Sigmoid colon (tissue), 7 donors: ENCODE data around the gene SLC28A1. TPM values are rescaled to one million over a fixed set of nuclear protein-coding genes. Genes with fewer than 3 reads are reported as not detected.
"Not testable (repeated sequence)": the region's sequence is repeated elsewhere in the genome, so short reads cannot be mapped to it uniquely, and the experiment has no call there.

Experiments used
- DNase-seq: peaks from one replicate; pipeline ENCODE4 v3.0.0-alpha.2; 2019
- H3K27ac ChIP-seq, 4 donors: fragments of 200-600 bp; sonication (generic); one replicate each; pipeline ENCODE4 v1.5.1; 2016 to 2019; ENCODE audit warnings: mild to moderate bottlenecking in 1 of 4
- H3K27me3 ChIP-seq, 3 donors: fragments of 200-600 bp; sonication (generic); one replicate each; pipeline ENCODE4 v1.5.1; 2019; ENCODE audit warnings: mild to moderate bottlenecking in 1 of 3
- H3K36me3 ChIP-seq, 4 donors: fragments of 200-600 bp; sonication (generic); one replicate each; pipeline ENCODE4 v1.5.1; 2016 to 2019
- H3K4me1 ChIP-seq, 4 donors: fragments of 200-600 bp; sonication (generic); one replicate each; pipeline ENCODE4 v1.5.1; 2017 to 2019
- H3K4me3 ChIP-seq, 4 donors: fragments of 200-600 bp; sonication (generic); one replicate each; pipeline ENCODE4 v1.5.1; 2017 to 2019; ENCODE audit warnings: mild to moderate bottlenecking in 2 of 4, moderate library complexity in 1 of 4
- H3K9me3 ChIP-seq, 4 donors: fragments of 200-600 bp in 3 of 4; sonication (generic) in 3 of 4; one replicate each; pipeline versions ENCODE4 v1.5.1 to v1.6.1; 2013 to 2019
- CTCF ChIP-seq, 4 experiments: fragments of 450-650 bp in 3 of 4; fragments of 200-600 bp in 1 of 4; IDR thresholded peaks; one replicate each; pipeline ENCODE4 v1.5.1; 2016 to 2019; ENCODE audit warnings: antibody characterized with exemption in 4 of 4, mild to moderate bottlenecking in 3 of 4, moderate library complexity in 2 of 4
- EP300 ChIP-seq, 4 donors: sonication (generic); formaldehyde crosslinking; IDR thresholded peaks; one replicate each; pipeline ENCODE4 v1.6.1; 2017; ENCODE audit warnings: antibody characterized with exemption in 4 of 4
- POLR2A ChIP-seq, 2 donors: fragments of 450-650 bp; IDR thresholded peaks; one replicate each; pipeline ENCODE4 v1.6.1; 2016; ENCODE audit warnings: antibody characterized with exemption in 2 of 2, mild to moderate bottlenecking in 2 of 2, moderate library complexity in 2 of 2
- POLR2AphosphoS5 ChIP-seq, 4 donors: sonication (generic); formaldehyde crosslinking; IDR thresholded peaks; one replicate each; pipeline ENCODE4 v1.6.1; 2017; ENCODE audit warnings: antibody characterized with exemption in 4 of 4
- WGBS, 2 donors: extraction: QIAGEN DNeasy Blood & Tissue Kit; methylation state at CpG; one replicate each; pipeline ENCODE4 v1.1.7; 2013; 5-methylcytosine and 5-hydroxymethylcytosine counted together
- intact Hi-C: fragments of 100-400 bp; cut with DNase I; formaldehyde crosslinking; loops from one replicate; pipeline ENCODE4 v1.15.1; 2023
- polyA plus RNA-seq, 3 donors: library from polyadenylated mRNA; stranded (reverse); fragments of 200-250 nt; gene quantifications; one replicate each; pipeline ENCODE4 v1.2.3, GENCODE V29; 2013
- total RNA-seq, 4 donors: library from RNA; depleted of rRNA; stranded (reverse); fragments of >200 nt; gene quantifications; one replicate each; pipeline ENCODE4 v1.1.0, GENCODE V29; 2016
- donor health status: healthy with polysubstance abuse.
- donor health status: Bipolar disorder and iron deficiency.
- donor health status: healthy.

Gene SLC28A1
- total and polyA plus RNA-seq, 7 donors: not detected

- Histone ChIP-seq H3K9me3 (no peaks in the 10 kb centered on the region), H3K27me3 (no peaks in the 10 kb centered on the region), H3K27ac (peak overlapping the region in 1 of 4 donors; percentile 98), H3K36me3 (no peaks in the 10 kb centered on the region), H3K4me1 (peaks cover 8 to 53% (median 36%) of the 10 kb centered on the region in 4 donors), H3K4me3 (peak overlapping the region; percentile 9 to 92 (median 76))
- intact Hi-C loops: loop anchor here (1.0 to 2.0 kb wide), 2 partner anchors 15 to 61 kb away; no protein-coding TSS in a partner anchor
- no peak for DNase-seq
- WGBS, 2 donors: 23 to 76% methylated on average over 2 of the region's 2 CpGs
- TF ChIP-seq POLR2AphosphoS5 (IDR thresholded peaks at IDR 0.05): no peak
- TF ChIP-seq EP300 (IDR thresholded peaks at IDR 0.05): no peak
- TF ChIP-seq POLR2A (IDR thresholded peaks at IDR 0.05): no peak
- no peak for TF ChIP-seq CTCF (IDR thresholded peaks at IDR 0.05)
These were observed 99.2 kb downstream of the SLC28A1 start for GRCh38 chr15:84983711-84984110.

GRCh38 chr15:84985158-84985557 lies 100.7 kb downstream of the SLC28A1 start:
- H3K4me3 ChIP-seq: no peak overlapping the region
- H3K27ac ChIP-seq: peak overlapping the region in 1 of 4 donors; percentile 12
- H3K27me3 ChIP-seq: no peaks in the 10 kb centered on the region
- no peak for DNase-seq
- WGBS, 2 donors: 24 to 58% methylated on average over 2 of the region's 2 CpGs
- no peaks in the 10 kb centered on the region for H3K9me3 ChIP-seq
- H3K36me3 ChIP-seq: no peaks in the 10 kb centered on the region
- TF ChIP-seq POLR2AphosphoS5 (IDR thresholded peaks at IDR 0.05) (no peak), POLR2A (IDR thresholded peaks at IDR 0.05) (no peak), CTCF (IDR thresholded peaks at IDR 0.05) (no peak), EP300 (IDR thresholded peaks at IDR 0.05) (no peak)
- H3K4me1 ChIP-seq: peaks cover 5 to 56% (median 35%) of the 10 kb centered on the region in 4 donors
- intact Hi-C loops: loop anchor here (2.0 kb wide), 1 partner anchor 14 kb away; no protein-coding TSS in a partner anchor

- 95 to 96% methylated on average over 9 of the region's 9 CpGs for WGBS, 2 donors
- intact Hi-C loops, H3K9me3 ChIP-seq, H3K4me3 ChIP-seq, H3K36me3 ChIP-seq, DNase-seq, H3K27ac ChIP-seq, H3K27me3 ChIP-seq: not testable (repeated sequence)
- peaks cover 0 to 72% (median 43%) of the 10 kb centered on the region in 4 donors for H3K4me1 ChIP-seq
These were observed 102.9 kb downstream of the SLC28A1 start for GRCh38 chr15:84987351-84987750.

- intact Hi-C loops: no loop called here
- Histone ChIP-seq H3K4me1 (peaks cover 0 to 69% (median 41%) of the 10 kb centered on the region in 4 donors), H3K27ac (no peak overlapping the region), H3K9me3 (no peaks in the 10 kb centered on the region), H3K27me3 (no peaks in the 10 kb centered on the region), H3K36me3 (no peaks in the 10 kb centered on the region), H3K4me3 (no peak overlapping the region)
- DNase-seq: no peak
- WGBS, 2 donors: 69 to 92% methylated on average over 3 of the region's 3 CpGs
- TF ChIP-seq CTCF (IDR thresholded peaks at IDR 0.05) (no peak), POLR2AphosphoS5 (IDR thresholded peaks at IDR 0.05) (no peak), EP300 (IDR thresholded peaks at IDR 0.05) (no peak), POLR2A (IDR thresholded peaks at IDR 0.05) (no peak)
These were observed 103.6 kb downstream of the SLC28A1 start for GRCh38 chr15:84987949-84988624.

- no peak overlapping the region for H3K27ac ChIP-seq
- H3K27me3 ChIP-seq: no peaks in the 10 kb centered on the region
- TF ChIP-seq POLR2AphosphoS5 (IDR thresholded peaks at IDR 0.05) (no peak), POLR2A (IDR thresholded peaks at IDR 0.05) (no peak), CTCF (IDR thresholded peaks at IDR 0.05) (no peak), EP300 (IDR thresholded peaks at IDR 0.05) (no peak)
- H3K9me3 ChIP-seq: no peaks in the 10 kb centered on the region
- intact Hi-C loops: no loop called here
- H3K4me3 ChIP-seq: no peak overlapping the region
- no peak for DNase-seq
- no peaks in the 10 kb centered on the region for H3K36me3 ChIP-seq
- H3K4me1 ChIP-seq: peaks cover 0 to 59% (median 36%) of the 10 kb centered on the region in 4 donors
- WGBS, 2 donors: 70 to 84% methylated on average over 2 of the region's 2 CpGs
These were observed 104.6 kb downstream of the SLC28A1 start for GRCh38 chr15:84988909-84989644.
